Anterior cingulate cortex (tissue), 58 donors: Measurements from ENCODE around the gene EPHA2.
"Not testable (repeated sequence)": the region's sequence is repeated elsewhere in the genome, so short reads cannot be mapped to it uniquely, and the experiment has no call there.

ENCODE experiments used
- DNase-seq, 58 donors: peaks; one replicate each; lab custom pipeline; 2025; lab: John Stamatoyannopoulos, UW

Gene EPHA2

DNA sequence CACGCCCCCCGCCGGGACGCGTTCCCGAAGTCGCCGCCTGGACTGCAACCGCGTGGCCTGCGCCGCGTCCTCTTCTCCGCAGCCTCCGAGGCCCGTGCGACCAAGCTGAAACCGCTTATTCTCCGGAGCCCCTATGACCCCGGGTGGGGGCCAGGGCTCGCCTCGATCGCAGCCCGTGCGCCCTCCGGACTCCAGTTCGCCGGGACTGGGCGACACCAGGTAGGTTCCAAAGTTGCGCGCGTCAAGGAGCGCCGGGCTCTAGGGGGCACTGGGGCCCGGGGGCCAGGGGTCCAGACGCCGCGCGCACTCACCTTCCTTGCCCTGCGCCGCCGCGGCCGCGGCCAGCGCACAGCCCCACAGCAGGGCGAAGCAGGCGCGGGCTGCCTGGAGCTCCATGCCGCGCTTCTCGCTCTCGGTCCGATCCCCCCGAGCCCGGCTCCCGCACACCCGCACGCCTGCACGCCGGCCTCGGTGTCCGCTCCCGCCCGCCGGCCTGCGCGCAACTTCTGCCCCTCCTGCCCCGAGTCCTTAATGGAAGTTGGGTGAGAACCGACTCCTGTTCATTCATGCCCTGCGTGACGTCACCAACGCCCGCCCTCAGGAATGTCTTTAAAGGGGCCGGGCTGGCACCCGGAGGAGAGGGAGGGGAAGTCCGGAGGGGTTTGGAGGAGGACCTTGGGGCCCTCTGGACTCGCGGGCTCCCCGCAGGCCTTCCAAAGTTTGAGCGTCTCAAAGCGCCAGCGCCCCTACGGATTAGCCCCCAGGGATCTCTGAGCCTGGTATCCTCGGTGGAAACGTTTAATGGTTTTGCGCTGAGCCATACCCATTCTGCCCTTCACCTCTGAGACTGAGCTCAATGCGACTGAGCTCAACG is at the start of gene EPHA2:
EPHA2 (minus strand) TSS at position 533 of the 874 bp plus-strand sequence; CDS start at position 396, 137 bp downstream.
- DNase-seq = peak in 52 of 58 donors; percentile 7 to 81 (median 50)

DNA sequence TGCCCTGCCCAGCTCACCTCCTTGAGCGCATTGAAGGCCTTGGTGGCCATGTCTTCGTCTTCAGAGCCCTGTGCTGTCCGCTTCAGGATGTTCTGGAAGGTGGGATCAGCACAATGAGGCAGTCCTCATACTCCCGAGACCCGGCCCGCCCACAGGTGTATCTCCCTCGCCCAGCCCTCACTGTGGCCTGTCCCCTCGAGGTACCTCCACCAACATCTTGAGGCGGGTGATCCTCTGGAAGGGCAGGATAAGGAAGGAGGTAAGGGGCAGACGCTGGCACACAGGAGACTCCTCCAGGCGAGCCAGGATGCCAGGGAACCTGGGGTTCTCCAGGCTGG is 49.4 kb upstream of the EPHA2 start:
- DNase-seq = no peak

- DNase-seq = no peak
Observed at GRCh38 chr1:16204634-16205333, 48.9 kb upstream of the EPHA2 start.

DNA sequence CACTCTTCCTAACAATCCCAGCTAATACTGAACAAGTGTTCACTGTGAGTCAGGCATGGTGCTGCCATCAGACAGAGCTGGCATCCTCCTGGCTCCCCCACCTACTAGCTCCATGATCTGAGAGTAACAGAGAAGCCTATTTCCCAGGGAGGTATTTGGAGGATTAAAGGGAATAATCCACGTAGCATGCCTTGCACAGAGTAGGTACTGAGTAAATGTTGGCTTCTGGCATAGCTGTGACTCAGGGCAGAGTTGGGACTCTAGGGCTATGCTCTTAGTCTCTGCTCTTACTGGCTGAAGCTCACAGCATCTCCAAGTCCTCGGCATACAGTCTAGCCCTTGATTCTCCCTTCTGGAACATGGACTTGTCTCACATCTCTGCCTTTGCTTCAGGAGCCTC is 48.3 kb upstream of the EPHA2 start:
- DNase-seq = no peak

DNA sequence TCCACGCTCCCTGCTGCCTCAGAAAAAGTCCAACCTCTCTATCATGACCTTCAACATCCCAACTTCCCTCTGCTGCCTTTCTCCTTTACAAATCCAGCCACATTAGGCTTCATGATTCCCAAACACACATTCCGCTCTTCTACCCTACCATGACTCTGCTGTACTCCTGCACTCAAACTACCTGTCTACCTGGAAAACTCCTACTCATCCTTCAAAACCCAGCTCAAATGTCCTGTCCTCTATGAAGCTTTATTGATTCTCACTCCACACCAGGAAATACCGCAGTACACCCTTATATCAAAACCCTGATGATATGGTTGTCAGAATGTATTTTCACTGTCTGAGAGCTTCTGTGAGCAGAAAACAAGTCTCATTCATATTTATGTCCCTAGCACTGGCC is 47.7 kb upstream of the EPHA2 start:
- DNase-seq = no peak

DNA sequence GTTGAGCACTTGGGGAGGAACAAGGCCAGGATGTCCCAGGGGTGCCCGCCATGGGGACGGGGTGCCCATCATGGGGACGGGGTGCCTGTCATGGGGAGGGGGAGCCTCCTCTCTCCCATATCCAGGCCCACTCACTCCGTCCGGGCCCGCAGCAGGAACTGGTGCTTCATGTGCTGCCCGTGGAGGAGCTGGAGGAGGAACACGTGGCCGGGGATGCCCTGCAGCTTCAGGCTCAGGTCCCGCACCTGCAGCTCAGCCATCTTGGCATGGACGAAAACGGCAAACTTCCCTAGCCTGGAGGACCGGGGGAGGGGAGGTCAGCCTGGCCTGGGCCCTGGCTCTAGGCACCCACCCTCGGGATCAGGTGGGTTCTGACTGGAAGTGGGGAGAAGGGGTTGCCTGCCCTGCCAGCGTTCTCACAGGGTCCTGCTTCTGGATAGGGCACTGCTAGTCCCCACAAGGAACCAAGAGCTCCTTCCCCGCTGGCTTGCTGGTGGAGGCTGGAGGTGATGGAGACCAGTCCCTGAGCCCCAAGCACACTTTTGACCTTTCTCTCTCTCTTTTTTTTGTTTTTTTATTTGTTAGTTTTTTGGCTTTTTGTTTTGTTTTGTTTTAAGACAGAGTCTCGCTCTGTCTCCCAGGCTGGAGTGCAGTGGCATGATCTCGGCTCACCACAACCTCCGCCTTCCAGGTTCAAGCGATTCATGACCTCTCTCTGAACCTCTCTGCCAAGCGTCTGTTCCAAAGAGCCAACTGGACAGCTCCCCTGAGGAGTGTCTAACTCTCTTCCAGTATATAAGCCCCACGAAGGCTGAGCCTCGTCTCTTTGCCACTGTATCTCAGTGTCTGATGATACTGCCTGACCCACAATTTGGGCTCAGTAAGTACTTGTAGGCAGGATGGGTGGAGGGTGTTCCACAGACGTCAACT is 46.7 kb upstream of the EPHA2 start:
- no peak for DNase-seq

GRCh38 chr1:16199700-16200099 is 43.8 kb upstream of the EPHA2 start:
- DNase-seq = no peak

GRCh38 chr1:16199157-16199501 is 43.3 kb upstream of the EPHA2 start:
- no peak for DNase-seq

DNA sequence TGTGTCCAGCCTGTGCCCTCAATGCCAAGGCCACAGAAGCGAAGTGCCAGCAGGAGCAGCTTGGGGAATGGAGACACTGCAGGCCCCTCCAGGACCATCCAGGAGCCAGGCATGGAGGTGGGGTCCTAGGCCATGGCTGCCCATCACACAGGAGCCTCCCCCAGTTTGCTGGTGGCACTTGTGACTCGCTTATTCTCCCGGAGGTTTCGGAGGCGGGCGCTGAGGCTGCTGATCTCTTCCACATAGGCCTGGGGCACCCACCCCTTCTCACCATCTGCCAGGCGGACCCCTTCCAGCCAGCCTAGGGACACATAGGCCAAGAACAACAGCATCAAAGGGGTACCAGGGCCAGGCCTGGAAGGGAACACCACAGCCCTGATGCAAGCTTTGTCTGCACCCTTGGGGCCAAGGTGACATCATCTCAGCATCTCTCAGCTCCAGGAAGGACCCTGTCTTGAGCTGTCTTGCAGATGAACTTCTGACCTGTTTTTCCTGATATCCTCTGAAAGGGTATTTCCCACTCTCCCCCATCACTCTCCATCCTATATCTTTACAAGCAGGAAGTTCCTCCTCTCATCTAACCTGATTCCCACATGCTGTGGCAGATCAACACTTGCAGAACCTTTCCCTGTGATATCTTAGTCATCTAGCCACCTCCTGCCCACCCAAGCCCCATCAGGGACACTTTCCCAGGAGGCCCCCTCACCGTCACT is 42.7 kb upstream of the EPHA2 start:
- DNase-seq = no peak

- no peak for DNase-seq
Observed at GRCh38 chr1:16196874-16197273, 41.0 kb upstream of the EPHA2 start.

GRCh38 chr1:16196139-16196538 is 40.3 kb upstream of the EPHA2 start:
- not testable (repeated sequence) for DNase-seq

DNA sequence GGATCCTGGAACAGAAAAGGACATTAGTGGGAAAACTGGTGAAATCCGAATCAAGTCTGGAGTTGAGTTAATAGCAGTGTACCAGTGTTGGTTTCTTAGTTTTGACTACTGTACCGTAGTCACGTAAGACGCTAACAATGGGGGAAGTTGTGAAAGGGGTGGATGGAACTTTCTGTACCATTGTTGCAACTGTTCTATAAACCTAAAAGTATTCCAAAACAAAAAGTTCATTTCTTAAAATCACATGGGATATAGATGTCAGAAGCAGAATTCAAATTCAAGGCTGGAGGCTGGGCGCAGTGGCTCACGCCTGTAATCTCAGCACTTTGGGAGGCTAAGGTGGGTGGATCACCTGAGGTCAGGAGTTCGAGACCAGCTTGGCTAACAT is 39.6 kb upstream of the EPHA2 start:
- no peak for DNase-seq

DNA sequence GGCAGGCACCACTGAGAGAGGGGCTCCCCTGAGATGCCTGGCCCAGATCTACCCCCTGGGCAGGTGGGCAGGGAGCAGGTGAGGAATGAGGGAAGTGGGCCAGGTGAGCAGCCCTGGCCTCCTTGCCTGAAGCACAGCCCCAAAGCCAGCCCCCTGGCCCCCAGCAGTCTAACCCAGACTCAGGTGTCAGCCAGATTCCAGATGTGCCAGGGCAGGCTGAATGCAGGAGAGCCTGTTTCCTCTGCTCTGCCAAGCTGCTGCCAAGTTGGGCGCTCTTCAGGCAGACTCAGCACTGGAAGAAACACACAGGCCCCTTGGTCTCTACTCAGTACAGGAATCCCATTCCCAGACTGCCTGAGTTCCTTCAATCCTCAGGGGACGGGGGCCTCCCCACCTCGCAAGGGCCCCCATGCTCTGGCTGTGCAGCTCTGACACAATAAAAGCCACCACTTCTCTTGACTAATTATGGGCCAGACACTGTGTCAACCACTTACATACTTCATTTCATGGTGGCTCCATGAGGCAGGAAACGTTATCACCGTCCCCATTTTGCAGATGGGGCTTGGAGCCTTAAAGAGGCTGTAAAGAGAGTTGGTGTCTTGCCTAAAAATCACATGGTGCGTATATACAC is 36.2 kb upstream of the EPHA2 start:
- DNase-seq = no peak

GRCh38 chr1:16191309-16191708 is 35.4 kb upstream of the EPHA2 start:
- DNase-seq = peak in 1 of 58 donors; percentile 14

DNA sequence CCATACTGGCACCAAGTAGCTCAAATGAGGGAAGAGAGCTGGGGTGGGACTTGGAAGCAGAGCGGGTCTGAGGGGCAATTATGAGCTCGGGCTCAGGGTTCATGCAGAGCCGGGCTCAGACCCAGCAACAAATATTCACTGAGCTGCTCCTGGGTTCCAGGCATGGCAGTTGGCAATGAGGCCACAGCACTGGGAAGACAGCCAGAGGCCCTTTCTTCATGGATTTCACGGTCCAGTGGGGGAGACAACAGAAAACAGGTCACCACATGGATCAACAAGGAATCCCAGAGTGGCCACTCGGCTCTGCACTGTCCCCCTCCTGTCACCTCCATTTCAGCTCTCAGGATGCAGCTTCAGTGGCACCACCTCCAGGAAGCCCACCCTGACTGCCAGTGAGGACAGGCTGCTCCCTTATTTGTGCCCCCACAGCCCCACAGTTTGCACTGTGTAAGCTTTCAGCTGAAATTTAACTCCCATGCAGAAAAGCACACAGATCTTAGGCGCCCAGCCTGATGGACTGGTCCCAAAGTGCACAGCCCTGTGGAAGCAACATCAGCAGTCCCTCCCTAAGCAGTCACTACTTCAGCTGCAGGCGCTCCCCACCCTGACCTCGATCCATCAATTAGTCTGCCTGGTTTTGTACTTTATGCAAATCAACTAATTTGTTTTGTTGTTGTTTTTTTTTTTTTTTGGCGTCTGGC is 34.2 kb upstream of the EPHA2 start:
- peak in 53 of 58 donors; percentile 10 to 92 (median 68) for DNase-seq

- DNase-seq = no peak
Observed at GRCh38 chr1:16189003-16189402, 33.1 kb upstream of the EPHA2 start.

GRCh38 chr1:16187748-16188401 is 32.0 kb upstream of the EPHA2 start:
- peak in 47 of 58 donors; percentile 2 to 73 (median 37) for DNase-seq

GRCh38 chr1:16186655-16187235 is 30.9 kb upstream of the EPHA2 start:
- DNase-seq = no peak
